Astrocyte of the cerebellum (primary cell): ENCODE data around the gene TTC28.
"Not testable (repeated sequence)": the region's sequence is repeated elsewhere in the genome, so short reads cannot be mapped to it uniquely, and the experiment has no call there.

Experiments used
- DNase-seq: peaks from one replicate; pipeline ENCODE4 v3.0.0-alpha.2; 2011; ENCODE audit warnings: low read depth
- H3K4me3 ChIP-seq: 2 replicates; pipeline ENCODE4 v1.5.1; 2011; ENCODE audit warnings: mild to moderate bottlenecking, low read depth, low read length, moderate library complexity
- in situ Hi-C: cut with HindIII; loops from 2 replicates; pipeline ENCODE4 v1.10.0; 2017; ENCODE audit warnings: low sequenced_read_pairs
- TF ChIP-seq, protein P1 (sequence below): IDR thresholded peaks from 2 replicates; pipeline ENCODE4 v1.5.1; 2012; ENCODE audit warnings: low read length, low read depth, moderate library complexity, mild to moderate bottlenecking; ENCODE audit errors: missing control alignments

The TTC28 gene

DNA sequence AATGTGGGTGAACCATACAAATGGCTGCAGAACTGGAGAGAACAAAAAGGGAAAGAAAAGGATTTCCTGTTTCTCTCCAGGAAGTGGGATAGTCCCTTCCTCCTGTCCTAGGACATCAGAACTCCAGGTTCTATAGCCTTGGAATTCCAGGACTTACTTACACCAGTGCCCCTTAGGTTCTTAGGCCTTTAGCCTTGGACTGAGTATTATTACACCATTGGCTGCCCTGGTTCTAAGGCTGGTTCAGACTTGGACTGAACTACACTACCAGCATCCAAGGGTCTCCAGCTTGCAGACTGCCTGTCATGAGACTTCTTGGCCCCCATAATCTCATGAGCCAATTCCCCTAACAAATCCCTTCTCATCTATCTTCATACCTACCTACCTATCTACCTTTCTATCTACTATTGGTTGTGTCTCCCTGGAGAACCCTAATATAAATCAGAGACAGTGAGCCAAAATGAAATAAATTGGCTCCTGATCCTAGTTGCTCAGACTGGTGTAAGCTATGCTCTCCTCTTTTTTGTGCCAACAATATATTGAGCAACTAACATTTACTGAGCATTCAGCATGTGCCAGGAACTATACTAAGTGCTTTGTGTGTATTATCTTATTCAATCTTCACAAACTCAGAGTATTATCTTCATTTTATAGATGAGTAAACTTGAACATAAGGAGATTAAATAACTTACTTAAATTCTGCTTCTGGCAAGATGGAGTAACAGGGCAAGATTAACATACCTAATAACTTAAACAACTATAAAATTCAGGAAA lies 303.7 kb downstream of the TTC28 start:
- no peak for DNase-seq
- in situ Hi-C loops = no loop called here
- TF ChIP-seq, protein P1, sequence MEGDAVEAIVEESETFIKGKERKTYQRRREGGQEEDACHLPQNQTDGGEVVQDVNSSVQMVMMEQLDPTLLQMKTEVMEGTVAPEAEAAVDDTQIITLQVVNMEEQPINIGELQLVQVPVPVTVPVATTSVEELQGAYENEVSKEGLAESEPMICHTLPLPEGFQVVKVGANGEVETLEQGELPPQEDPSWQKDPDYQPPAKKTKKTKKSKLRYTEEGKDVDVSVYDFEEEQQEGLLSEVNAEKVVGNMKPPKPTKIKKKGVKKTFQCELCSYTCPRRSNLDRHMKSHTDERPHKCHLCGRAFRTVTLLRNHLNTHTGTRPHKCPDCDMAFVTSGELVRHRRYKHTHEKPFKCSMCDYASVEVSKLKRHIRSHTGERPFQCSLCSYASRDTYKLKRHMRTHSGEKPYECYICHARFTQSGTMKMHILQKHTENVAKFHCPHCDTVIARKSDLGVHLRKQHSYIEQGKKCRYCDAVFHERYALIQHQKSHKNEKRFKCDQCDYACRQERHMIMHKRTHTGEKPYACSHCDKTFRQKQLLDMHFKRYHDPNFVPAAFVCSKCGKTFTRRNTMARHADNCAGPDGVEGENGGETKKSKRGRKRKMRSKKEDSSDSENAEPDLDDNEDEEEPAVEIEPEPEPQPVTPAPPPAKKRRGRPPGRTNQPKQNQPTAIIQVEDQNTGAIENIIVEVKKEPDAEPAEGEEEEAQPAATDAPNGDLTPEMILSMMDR = no peak
- no peak overlapping the region for H3K4me3 ChIP-seq

DNA sequence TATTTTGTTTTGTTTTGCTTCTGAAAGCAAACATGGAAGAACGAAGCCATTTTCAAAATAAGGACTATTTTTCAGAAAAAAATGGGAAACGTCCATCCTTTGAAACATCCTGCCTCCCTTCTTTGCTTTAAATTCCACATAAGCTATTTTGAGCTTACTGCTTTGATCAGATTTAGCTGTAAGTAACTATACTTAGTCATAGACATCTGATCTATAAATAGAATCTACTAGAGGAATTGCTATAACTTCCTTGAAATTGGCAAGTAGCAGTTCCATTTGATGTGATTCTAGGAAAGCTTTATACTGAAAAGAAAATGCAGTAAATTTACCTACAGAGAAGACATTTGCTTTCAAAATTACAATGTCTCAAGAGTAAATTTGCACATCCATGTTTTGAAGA lies 305.8 kb downstream of the TTC28 start:
- TF ChIP-seq, protein P1 = no peak
- H3K4me3 ChIP-seq = no peak overlapping the region
- in situ Hi-C loops = no loop called here
- no peak for DNase-seq

DNA sequence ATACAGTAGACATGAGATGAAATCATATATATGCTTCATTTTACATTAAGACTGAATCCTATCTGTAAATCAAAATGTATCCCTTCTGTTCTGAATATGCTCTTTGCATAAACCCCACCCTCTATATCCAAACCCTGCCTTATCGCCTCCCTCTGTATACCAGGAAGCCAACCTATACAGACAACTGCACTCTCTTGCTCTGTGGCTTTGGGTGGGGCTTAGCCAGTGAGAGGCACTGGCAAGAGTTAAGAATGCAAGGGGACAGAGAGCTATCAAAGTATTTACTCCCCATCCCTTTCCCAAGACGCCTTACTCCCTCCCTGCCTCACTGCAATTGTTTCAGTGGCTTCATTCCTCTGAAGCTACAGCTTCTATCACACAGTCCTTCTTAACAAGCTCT lies 309.8 kb downstream of the TTC28 start:
- no peak overlapping the region for H3K4me3 ChIP-seq
- DNase-seq = no peak
- TF ChIP-seq, protein P1 = no peak
- in situ Hi-C loops = no loop called here

DNA sequence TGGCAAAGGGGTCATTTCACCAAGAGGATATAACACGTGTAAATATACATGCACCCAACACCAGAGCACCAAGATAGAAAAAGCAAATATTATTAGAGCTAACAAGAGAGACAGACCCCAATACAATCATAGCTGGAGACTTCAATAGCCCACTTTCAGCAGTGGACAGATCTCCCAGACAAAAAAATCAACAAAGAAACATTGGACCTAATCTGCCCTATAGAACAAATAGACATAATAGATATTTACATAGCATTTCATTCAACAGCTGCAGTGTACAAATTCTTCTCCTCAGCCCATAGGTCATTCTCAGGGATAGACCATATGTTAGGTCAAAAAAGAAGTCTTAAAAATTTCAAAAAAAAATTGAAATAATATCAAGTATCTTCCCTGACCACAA lies 312.8 kb downstream of the TTC28 start:
- TF ChIP-seq, protein P1 = no peak
- H3K4me3 ChIP-seq = no peak overlapping the region
- in situ Hi-C loops = no loop called here
- DNase-seq = no peak

DNA sequence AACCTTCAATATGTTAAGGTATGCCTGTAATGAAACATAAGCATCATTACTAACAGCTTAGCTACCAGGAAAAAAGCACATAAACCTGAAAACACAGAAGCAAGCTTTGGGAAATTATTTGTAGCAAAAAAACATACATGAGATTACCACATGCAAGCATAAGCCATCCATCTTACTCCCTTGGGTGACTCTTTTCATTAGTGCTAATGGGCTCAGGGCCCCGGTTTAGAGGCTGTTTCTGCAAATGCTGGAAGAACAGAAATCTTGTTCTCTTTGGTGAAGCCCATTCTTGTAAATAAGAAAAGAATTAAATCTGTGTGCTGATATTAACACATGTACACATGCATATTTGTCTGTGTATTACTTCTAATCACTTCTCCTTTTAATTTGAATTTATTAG lies 314.3 kb downstream of the TTC28 start:
- no peak for DNase-seq
- H3K4me3 ChIP-seq = no peak overlapping the region
- TF ChIP-seq, protein P1 = no peak
- in situ Hi-C loops = no loop called here

DNA sequence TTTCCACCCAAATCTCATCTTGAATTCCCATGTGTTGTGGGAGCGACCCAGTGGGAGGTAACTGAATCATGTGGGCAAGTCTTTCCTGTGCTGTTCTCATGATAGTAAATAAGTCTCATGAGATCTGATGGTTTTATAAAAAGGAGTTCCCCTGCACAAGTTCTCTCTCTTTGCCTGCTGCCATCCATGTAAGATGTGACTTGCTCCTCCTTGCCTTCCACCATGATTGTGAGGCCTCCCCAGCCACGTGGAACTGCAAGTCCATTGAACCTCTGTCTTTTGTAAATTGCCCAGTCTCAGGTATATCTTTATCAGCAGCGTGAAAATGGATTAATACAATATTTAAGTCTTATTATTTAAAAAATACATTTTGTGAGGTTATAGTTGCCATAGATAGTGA lies 315.5 kb downstream of the TTC28 start:
- in situ Hi-C loops, DNase-seq, H3K4me3 ChIP-seq: not testable (repeated sequence)

DNA sequence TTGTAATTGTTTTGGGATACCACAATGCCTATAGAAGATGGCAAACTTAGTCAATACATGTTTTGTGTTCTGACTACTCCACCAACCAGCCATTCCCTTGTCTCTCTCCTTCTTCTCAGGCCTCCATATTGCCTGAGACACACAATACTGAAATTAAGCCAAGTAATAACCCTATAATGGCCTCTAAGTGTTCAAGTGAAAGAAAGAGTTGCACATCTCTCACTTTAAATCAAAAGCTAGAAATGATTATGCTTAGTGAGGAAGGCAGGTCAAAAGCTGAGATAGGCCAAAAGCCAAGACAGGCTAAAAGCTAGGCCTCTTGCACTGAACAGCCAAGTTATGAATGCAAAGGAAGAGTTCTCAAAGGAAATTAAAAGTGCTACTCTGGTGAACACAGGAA lies 318.7 kb downstream of the TTC28 start:
- TF ChIP-seq, protein P1 = no peak
- no peak for DNase-seq
- no peak overlapping the region for H3K4me3 ChIP-seq
- in situ Hi-C loops = no loop called here
